ENCODE data around the gene KCNAB1.

KCNAB1 gene

GRCh38 chr3:156373654-156374053, 253.3 kb downstream of the KCNAB1 start:
- DNase-seq (ENCODE audit: low read depth): no peak

GRCh38 chr3:156376199-156376598, 255.8 kb downstream of the KCNAB1 start:
- no peak for DNase-seq (ENCODE audit: low read depth)

- DNase-seq (ENCODE audit: low read depth): no peak
Measured at GRCh38 chr3:156377266-156377665, 256.9 kb downstream of the KCNAB1 start.

GRCh38 chr3:156377718-156378117, 257.3 kb downstream of the KCNAB1 start:
- no peak for DNase-seq (ENCODE audit: low read depth)

GRCh38 chr3:156378871-156379270, 258.5 kb downstream of the KCNAB1 start:
- DNase-seq (ENCODE audit: low read depth): no peak

- DNase-seq (ENCODE audit: low read depth): no peak
Measured at GRCh38 chr3:156379327-156379726, 258.9 kb downstream of the KCNAB1 start.

GRCh38 chr3:156381253-156381652, 260.9 kb downstream of the KCNAB1 start:
- no peak for DNase-seq (ENCODE audit: low read depth)

GRCh38 chr3:156382458-156383346, 262.3 kb downstream of the KCNAB1 start:
- no peak for DNase-seq (ENCODE audit: low read depth)

- DNase-seq (ENCODE audit: low read depth): no peak
Measured at GRCh38 chr3:156383441-156384025, 263.2 kb downstream of the KCNAB1 start.

- DNase-seq (ENCODE audit: low read depth): no peak
Measured at GRCh38 chr3:156388497-156389448, 268.4 kb downstream of the KCNAB1 start.

GRCh38 chr3:156389449-156389950, 269.1 kb downstream of the KCNAB1 start:
- no peak for DNase-seq (ENCODE audit: low read depth)

- no peak for DNase-seq (ENCODE audit: low read depth)
Measured at GRCh38 chr3:156390846-156391245, 270.5 kb downstream of the KCNAB1 start.

GRCh38 chr3:156395961-156396710, 275.8 kb downstream of the KCNAB1 start:
- no peak for DNase-seq (ENCODE audit: low read depth)

- no peak for DNase-seq (ENCODE audit: low read depth)
Measured at GRCh38 chr3:156396851-156397250, 276.5 kb downstream of the KCNAB1 start.

- DNase-seq (ENCODE audit: low read depth): no peak
Measured at GRCh38 chr3:156397534-156397933, 277.2 kb downstream of the KCNAB1 start.

- DNase-seq (ENCODE audit: low read depth): no peak
Measured at GRCh38 chr3:156400062-156400461, 279.7 kb downstream of the KCNAB1 start.

GRCh38 chr3:156400735-156401134, 280.4 kb downstream of the KCNAB1 start:
- DNase-seq (ENCODE audit: low read depth): no peak

- DNase-seq (ENCODE audit: low read depth): no peak
Measured at GRCh38 chr3:156404217-156404616, 283.8 kb downstream of the KCNAB1 start.

GRCh38 chr3:156406393-156406792, 286.0 kb downstream of the KCNAB1 start:
- DNase-seq (ENCODE audit: low read depth): no peak

- no peak for DNase-seq (ENCODE audit: low read depth)
Measured at GRCh38 chr3:156407617-156408225, 287.3 kb downstream of the KCNAB1 start.

- DNase-seq (ENCODE audit: low read depth): no peak
Measured at GRCh38 chr3:156409694-156410093, 289.3 kb downstream of the KCNAB1 start.
